Activated naive CD4-positive, alpha-beta T cell treated with anti-CD3 and anti-CD28 coated beads, Interleukin-2, amount 50 U/mL, for 72 hours (primary cell): ENCODE data around the gene MOB3C. TPM values are rescaled to one million over a fixed set of nuclear protein-coding genes. Genes with fewer than 3 reads are reported as not detected.
A peak's percentile ranks its signal among the peaks of the same experiment; 100 is the strongest.

Experiments used
- ATAC-seq, 2 donors: fragments of 150-1000 bp; cut with Tn5 transposase; 2 replicates each; pipeline ENCODE4 v1.10.0; 2021; ENCODE audit warnings: mild to moderate bottlenecking in 2 of 2, moderate library complexity in 2 of 2
- DNase-seq, 2 donors: peaks; one replicate each; pipeline ENCODE4 v3.0.0; 2021 to 2022; ENCODE audit warnings: low spot score in 2 of 2
- H3K27ac Mint-ChIP-seq, 2 donors: one replicate each; pipeline ENCODE4 v1.8.0; 2022; ENCODE audit warnings: mild to moderate bottlenecking in 2 of 2, mixed read lengths in 2 of 2
- H3K36me3 Mint-ChIP-seq, 2 donors: one replicate each; pipeline ENCODE4 v1.8.0; 2022; ENCODE audit warnings: mixed read lengths in 2 of 2
- H3K9me3 Mint-ChIP-seq, 2 donors: one replicate each; pipeline ENCODE4 v1.8.0; 2022; ENCODE audit warnings: mixed read lengths in 2 of 2
- total RNA-seq, 2 donors: library from RNA; stranded (reverse); gene quantifications; one replicate each; pipeline ENCODE4 v1.2.3, GENCODE V29; 2022

Gene MOB3C
- total RNA-seq, 2 donors from 2014 or later: 11.1 to 12.8 TPM

GRCh38 chr1:46646844-46647243 lies 30.2 kb upstream of the MOB3C start:
- ATAC-seq: peak; percentile 85 to 87
- Mint-ChIP-seq H3K9me3 (peaks cover 0 to 12% of the 10 kb centered on the region in 2 donors), H3K27ac (peak overlapping the region; percentile 10 to 42), H3K36me3 (peaks cover 13 to 51% of the 10 kb centered on the region in 2 donors)
- DNase-seq: no peak

DNA sequence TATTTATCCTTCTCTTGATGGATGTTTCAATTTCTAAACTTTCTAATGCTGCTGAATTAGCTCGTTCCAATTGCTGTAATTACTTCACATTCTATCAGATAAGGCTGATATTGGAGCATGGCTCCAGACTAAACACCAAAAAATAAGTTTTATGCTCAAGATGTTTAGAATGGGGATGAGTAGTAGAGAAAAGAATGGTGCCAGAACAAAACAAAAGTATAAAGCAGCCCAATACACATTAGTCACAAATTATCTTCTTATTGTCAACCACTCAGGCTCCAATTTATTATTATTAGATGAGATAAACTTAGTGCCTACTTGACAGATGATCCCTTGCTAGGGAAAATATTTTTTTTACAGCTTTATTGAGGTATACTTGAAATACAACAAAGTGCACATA lies 29.7 kb upstream of the MOB3C start:
- Mint-ChIP-seq H3K9me3 (peaks cover 0 to 12% of the 10 kb centered on the region in 2 donors), H3K27ac (peak overlapping the region; percentile 42 to 44), H3K36me3 (peaks cover 8 to 50% of the 10 kb centered on the region in 2 donors)
- DNase-seq (no peak), ATAC-seq (no peak)

DNA sequence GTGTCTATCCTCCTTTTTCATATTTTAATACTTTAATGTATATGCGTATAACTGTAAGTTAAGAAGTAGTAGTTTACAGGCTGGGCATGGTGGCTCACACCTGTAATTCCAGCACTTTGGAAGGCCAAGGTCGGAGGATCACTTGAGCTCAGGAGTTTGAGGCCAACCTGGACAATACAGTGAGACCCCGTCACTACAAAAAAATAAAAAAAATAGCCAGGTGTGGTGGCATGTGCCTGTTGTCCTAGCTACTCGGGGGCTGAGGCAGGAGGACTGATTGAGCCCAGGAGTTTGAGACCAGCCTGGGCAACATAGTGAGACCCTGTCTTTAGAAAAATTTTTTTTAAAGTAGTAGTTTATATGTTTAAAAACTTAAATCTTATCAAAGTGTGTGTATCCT lies 29.2 kb upstream of the MOB3C start:
- H3K27ac Mint-ChIP-seq: no peak overlapping the region
- H3K9me3 Mint-ChIP-seq: peaks cover 0 to 11% of the 10 kb centered on the region in 2 donors
- no peak for ATAC-seq
- peaks cover 8 to 49% of the 10 kb centered on the region in 2 donors for H3K36me3 Mint-ChIP-seq
- no peak for DNase-seq

- peaks cover 0 to 7% of the 10 kb centered on the region in 2 donors for H3K9me3 Mint-ChIP-seq
These were observed 26.8 kb upstream of the MOB3C start for GRCh38 chr1:46643368-46643775.

DNA sequence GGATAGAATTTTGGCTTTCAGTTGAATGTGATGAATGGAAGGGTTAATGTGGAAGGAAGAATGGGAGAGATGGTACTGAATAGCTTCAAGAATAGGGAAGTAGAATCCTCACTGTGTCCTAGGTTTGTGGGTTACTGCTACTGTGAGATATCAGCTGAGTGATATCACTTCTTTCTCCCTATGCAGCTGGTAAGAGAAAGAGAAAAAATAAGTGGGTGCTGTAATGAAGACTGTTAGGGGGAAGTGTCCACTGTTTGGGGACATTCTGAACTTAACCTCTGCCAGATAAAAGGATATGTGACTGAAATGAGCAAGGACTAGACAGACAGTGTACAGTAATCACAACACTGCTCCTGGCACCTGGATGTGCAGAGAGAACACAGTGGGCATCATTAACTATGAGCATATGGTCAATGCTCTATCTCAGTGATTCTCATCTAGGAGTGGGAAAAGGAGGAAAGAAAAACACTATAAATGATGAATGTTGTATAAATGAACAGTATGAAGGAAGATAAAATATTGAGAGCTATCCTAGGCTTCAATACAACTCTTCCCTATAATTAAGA lies 25.6 kb upstream of the MOB3C start:
- ATAC-seq: no peak

More at GRCh38 chr1:46643368-46643775, 26.8 kb upstream of the MOB3C start:
- ATAC-seq (no peak), DNase-seq (no peak)
- Mint-ChIP-seq H3K36me3 (peaks cover 0 to 24% of the 10 kb centered on the region in 2 donors), H3K27ac (no peak overlapping the region)

GRCh38 chr1:46639547-46639946 lies 22.9 kb upstream of the MOB3C start:
- Mint-ChIP-seq H3K27ac (peak overlapping the region in 1 of 2 donors; percentile 42), H3K36me3 (peaks cover 0 to 8% of the 10 kb centered on the region in 2 donors), H3K9me3 (no peaks in the 10 kb centered on the region)
- no peak for ATAC-seq
- no peak for DNase-seq

More for the DNA sequence above, 25.6 kb upstream of the MOB3C start:
- H3K9me3 Mint-ChIP-seq: peaks cover 0 to 3% of the 10 kb centered on the region in 2 donors
- DNase-seq: no peak
- peak overlapping the region in 1 of 2 donors; percentile 40 for H3K27ac Mint-ChIP-seq
- H3K36me3 Mint-ChIP-seq: peaks cover 0 to 15% of the 10 kb centered on the region in 2 donors

DNA sequence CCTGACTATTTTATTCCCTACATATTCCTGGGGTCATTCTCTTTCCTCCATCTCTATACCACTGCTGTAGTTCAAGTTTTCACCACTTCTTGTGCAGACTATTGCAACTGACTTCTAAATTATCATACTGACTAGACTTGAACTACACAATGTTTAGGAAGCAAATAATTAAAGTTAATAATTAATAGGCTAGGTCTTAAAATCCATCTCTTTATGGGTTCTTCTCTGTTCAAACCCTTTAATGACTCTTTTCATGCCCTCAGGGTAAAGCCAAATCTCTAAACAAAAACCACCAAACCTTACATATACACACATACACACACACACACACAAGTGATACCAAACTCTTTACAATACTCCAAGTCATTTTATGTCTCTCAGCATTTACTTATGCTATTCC lies 22.3 kb upstream of the MOB3C start:
- Mint-ChIP-seq H3K36me3 (peaks cover 0 to 8% of the 10 kb centered on the region in 2 donors), H3K27ac (peak overlapping the region in 1 of 2 donors; percentile 42), H3K9me3 (no peaks in the 10 kb centered on the region)
- ATAC-seq: no peak
- no peak for DNase-seq

DNA sequence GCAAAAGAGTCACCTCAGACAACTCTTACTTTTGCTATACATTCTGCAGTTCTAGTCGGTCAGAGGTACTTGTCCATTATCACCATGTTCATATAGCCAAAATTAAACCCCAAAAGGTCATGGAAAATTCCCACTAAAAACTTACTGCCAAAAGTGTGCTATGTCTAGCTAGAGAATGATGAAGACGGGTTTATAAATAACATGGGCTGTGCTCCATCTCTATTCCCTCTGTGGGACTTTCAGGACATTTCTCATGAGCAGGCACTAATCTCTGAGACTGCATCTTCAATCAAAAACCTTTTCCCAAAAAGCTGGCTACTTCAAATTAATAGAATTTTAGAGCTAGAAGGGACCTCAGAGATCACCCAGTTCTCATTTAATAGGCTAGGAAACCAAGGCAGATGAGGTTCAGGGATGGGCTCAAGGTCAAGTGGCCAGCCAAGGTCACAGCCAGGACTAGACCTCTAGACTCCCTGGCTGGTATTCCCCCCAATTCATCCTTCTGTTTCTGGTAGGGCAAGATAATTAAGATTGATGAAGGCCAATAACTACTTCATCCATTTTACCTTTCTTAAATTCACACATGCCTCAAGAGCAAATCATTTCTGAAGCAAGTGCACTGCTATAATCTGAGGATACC lies 21.0 kb upstream of the MOB3C start:
- ATAC-seq (no peak), DNase-seq (no peak)
- Mint-ChIP-seq H3K27ac (peak overlapping the region in 1 of 2 donors; percentile 13), H3K36me3 (peaks cover 0 to 8% of the 10 kb centered on the region in 2 donors), H3K9me3 (no peaks in the 10 kb centered on the region)

GRCh38 chr1:46635205-46635604 lies 18.6 kb upstream of the MOB3C start:
- no peak for ATAC-seq
- Mint-ChIP-seq H3K27ac (no peak overlapping the region), H3K36me3 (no peaks in the 10 kb centered on the region), H3K9me3 (no peaks in the 10 kb centered on the region)
- no peak for DNase-seq

- no peaks in the 10 kb centered on the region for H3K36me3 Mint-ChIP-seq
- DNase-seq: no peak
- no peak overlapping the region for H3K27ac Mint-ChIP-seq
- no peak for ATAC-seq
- H3K9me3 Mint-ChIP-seq: no peaks in the 10 kb centered on the region
These were observed 14.1 kb upstream of the MOB3C start for GRCh38 chr1:46630719-46631118.

DNA sequence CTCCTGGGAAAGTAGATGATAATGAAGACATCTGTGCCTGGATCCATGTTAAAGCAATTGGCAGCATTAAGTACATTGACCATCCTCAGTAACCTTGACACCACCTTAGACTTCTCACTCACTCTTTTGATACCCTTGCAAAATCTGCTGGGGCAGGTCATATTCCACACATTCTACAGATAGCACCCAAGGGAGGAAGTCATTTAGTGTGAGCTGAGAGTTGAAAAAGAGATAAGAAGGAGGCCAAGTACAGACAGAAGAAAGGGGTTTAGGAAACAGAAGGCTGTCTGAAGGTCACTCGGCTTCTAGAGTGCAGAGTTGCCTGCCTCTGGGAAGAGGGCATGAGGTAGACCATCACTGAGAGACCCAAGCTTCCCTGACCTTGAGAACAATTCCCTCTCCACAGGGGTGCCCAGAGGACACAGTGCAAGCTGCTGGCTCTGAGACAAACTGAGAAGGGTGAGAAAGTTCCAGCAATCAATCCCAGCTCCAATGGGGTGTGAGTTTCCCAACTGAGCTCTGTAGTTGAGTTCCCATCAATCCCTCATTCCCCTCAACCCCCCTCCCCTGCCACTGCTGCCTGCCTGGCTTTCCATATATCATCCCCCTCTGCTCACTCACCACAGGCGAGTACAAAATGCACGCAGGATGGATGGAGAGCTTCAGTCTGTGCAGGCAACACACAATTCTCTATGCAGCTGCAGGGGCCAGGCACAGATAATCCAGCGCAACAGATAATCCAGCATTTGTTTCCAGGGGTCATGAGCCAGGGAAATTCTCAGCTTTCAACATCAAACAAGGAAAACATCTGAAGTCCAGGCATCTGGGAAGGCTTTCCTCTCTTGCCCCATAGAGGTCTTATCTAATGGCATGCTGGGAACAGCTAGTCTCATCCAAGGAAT lies 7.4 kb upstream of the MOB3C start:
- H3K27ac Mint-ChIP-seq: no peak overlapping the region
- ATAC-seq (no peak), DNase-seq (no peak)
- H3K36me3 Mint-ChIP-seq: no peaks in the 10 kb centered on the region
- no peaks in the 10 kb centered on the region for H3K9me3 Mint-ChIP-seq

- ATAC-seq (no peak), DNase-seq (no peak)
- Mint-ChIP-seq H3K36me3 (no peaks in the 10 kb centered on the region), H3K27ac (no peak overlapping the region), H3K9me3 (no peaks in the 10 kb centered on the region)
These were observed 5.7 kb upstream of the MOB3C start for GRCh38 chr1:46622344-46622743.

- ATAC-seq: no peak
- no peak for DNase-seq
- H3K27ac Mint-ChIP-seq: no peak overlapping the region
- H3K36me3 Mint-ChIP-seq: no peaks in the 10 kb centered on the region
- H3K9me3 Mint-ChIP-seq: no peaks in the 10 kb centered on the region
These were observed 5.3 kb upstream of the MOB3C start for GRCh38 chr1:46621930-46622329.

GRCh38 chr1:46619656-46620258 lies 3.1 kb upstream of the MOB3C start:
- no peak overlapping the region for H3K27ac Mint-ChIP-seq

GRCh38 chr1:46618754-46619415 lies 2.3 kb upstream of the MOB3C start:
- Mint-ChIP-seq H3K27ac (no peak overlapping the region), H3K36me3 (no peaks in the 10 kb centered on the region), H3K9me3 (no peaks in the 10 kb centered on the region)
- ATAC-seq: no peak
- DNase-seq: no peak

More at GRCh38 chr1:46619656-46620258, 3.1 kb upstream of the MOB3C start:
- no peak for DNase-seq
- no peak for ATAC-seq
- no peaks in the 10 kb centered on the region for H3K9me3 Mint-ChIP-seq
- H3K36me3 Mint-ChIP-seq: no peaks in the 10 kb centered on the region

GRCh38 chr1:46617833-46618232 lies 1.2 kb upstream of the MOB3C start:
- ATAC-seq: no peak
- H3K9me3 Mint-ChIP-seq: no peaks in the 10 kb centered on the region
- H3K36me3 Mint-ChIP-seq: no peaks in the 10 kb centered on the region
- H3K27ac Mint-ChIP-seq: peak overlapping the region in 1 of 2 donors; percentile 93
- DNase-seq: no peak
